AG10803 (cell line): ENCODE data around the gene UVSSA.

Experiments used
- DNase-seq: peaks from one replicate; pipeline ENCODE4 v3.0.0; 2010; ENCODE audit warnings: low read depth
- H3K4me3 ChIP-seq: 2 replicates; pipeline ENCODE4 v1.5.1; 2011; ENCODE audit warnings: mild to moderate bottlenecking, low read length, control low read depth
- CTCF ChIP-seq: conservative IDR thresholded peaks from 2 replicates; pipeline ENCODE4 v1.5.1; 2011; ENCODE audit warnings: mild to moderate bottlenecking, low read length, control low read depth, inconsistent platforms

The UVSSA gene

GRCh38 chr4:1377606-1378261 is 30.7 kb downstream of the UVSSA start:
- H3K4me3 ChIP-seq: no peak overlapping the region
- no peak for DNase-seq
- TF ChIP-seq CTCF: no peak

GRCh38 chr4:1378559-1379231 is 31.7 kb downstream of the UVSSA start:
- H3K4me3 ChIP-seq: no peak overlapping the region
- no peak for TF ChIP-seq CTCF
- DNase-seq: no peak

- no peak for TF ChIP-seq CTCF
- H3K4me3 ChIP-seq: no peak overlapping the region
- no peak for DNase-seq
These were observed 32.4 kb downstream of the UVSSA start for GRCh38 chr4:1379351-1379781.

GRCh38 chr4:1379801-1380331 is 32.9 kb downstream of the UVSSA start:
- H3K4me3 ChIP-seq: no peak overlapping the region
- no peak for DNase-seq
- TF ChIP-seq CTCF: no peak

- H3K4me3 ChIP-seq: no peak overlapping the region
- no peak for TF ChIP-seq CTCF
- DNase-seq: no peak
These were observed 33.6 kb downstream of the UVSSA start for GRCh38 chr4:1380368-1381151.

GRCh38 chr4:1381181-1381621 is 34.2 kb downstream of the UVSSA start:
- H3K4me3 ChIP-seq: no peak overlapping the region
- no peak for TF ChIP-seq CTCF
- DNase-seq: no peak
